ENCODE data around the gene M1AP. TPM values are rescaled to one million over a fixed set of nuclear protein-coding genes. Genes with fewer than 3 reads are reported as not detected.

The M1AP gene
- total RNA-seq, 1 experiment from 2014 or later: not detected

GRCh38 chr2:74548900-74549826 is 99.0 kb downstream of the M1AP start:
- DNase-seq (ENCODE audit: low spot score): no peak

GRCh38 chr2:74548285-74548899 is 99.7 kb downstream of the M1AP start:
- DNase-seq (ENCODE audit: low spot score): no peak

DNA sequence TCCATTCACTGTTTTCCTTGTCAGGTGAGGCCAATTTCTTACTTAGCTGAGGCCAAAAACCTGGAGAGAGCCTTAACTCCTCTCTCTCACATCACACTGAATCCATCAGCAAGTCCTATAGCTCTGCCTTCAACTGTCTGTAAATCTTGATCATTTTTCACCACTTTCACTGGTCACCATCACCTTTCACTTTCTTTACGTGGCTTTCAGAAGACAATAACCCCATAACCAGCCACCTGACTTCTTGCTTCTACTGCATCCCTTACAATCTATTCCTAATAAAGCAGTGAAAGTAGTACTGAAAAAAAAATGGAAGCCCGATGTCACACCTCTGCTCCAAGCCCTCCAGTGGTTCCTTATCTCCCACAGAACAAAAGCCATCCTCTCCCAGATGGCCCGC is 102.1 kb downstream of the M1AP start:
- no peak for DNase-seq (ENCODE audit: low spot score)

DNA sequence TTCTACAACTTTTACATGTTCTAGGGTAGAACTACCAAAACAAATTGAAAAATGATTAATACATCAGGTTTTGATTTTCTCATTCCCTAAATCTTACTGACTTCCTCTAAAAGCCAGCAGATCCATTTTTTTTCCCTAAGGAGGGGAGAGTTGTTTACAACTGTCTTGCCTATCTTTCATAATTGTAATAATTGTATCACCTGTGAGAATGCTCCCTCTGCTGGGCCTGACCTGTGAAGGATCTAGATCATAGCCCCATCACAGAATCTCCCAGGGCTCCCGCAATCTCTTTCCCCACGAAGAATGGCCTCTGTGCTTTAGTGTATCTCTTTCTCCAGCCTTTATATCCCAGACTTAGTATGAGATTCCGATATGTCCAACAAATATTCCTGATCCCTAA is 103.5 kb downstream of the M1AP start:
- no peak for DNase-seq (ENCODE audit: low spot score)

DNA sequence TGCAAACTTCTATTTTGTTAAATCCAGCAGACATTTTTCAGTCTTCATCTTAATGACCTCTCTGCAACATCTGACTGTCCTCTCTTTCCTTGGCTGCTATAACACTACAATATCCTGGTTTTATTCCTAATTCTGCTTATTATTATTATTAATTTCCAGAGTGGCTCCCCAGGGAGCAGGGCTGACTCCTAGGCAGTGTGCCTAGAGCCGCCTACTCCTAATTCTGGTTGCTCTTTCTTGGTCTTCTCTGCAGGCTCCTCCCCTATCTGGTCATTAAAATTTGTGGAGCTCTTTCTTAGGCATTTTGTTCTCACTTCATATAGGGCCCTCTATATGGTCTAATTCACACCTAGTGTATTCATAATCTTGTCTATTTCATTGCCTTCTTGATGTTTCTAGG is 105.2 kb downstream of the M1AP start:
- DNase-seq (ENCODE audit: low spot score): no peak

DNA sequence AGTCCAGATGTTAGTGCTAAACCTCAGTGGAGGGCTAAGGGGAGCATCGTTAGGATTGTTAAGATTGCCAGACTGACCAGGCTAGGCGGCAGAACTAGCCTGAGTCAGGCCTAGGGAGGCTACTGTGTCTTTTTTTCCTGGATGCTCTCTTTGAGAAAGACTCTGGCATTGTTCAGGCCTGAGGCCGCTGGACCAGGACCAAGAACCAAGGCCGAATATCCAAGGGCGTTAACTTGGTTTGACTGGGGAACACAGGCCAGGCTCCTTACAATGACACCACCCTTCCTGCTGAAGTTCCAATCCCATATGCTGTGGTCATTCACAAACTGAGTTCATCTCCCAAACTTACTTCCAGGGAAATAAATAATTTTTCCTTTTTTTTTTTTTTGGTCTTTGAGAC is 107.8 kb downstream of the M1AP start:
- no peak for DNase-seq (ENCODE audit: low spot score)

- DNase-seq (ENCODE audit: low spot score): no peak
Observed at GRCh38 chr2:74538881-74539339, 109.2 kb downstream of the M1AP start.

DNA sequence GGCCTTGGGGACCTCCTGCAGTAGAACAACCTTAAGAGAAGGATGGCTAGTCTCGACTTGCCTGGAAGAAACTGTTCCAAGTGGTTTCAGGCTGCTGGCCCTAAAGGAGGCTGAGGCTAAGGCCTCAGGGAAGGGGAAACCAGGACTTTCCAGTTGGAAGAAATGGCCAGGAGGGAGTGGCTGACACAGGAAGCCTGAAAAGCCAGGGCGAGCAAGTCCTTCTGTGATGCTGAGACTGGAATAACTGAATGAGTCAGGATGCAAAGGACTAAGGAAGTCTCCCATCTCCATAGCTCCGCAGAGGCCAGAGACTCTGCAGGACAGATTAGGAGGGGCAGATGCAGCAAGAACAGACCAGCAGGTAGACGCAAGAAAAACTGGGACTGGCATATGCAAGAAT is 111.0 kb downstream of the M1AP start:
- DNase-seq (ENCODE audit: low spot score): no peak

GRCh38 chr2:74536166-74536950 is 111.8 kb downstream of the M1AP start:
- DNase-seq (ENCODE audit: low spot score): no peak

DNA sequence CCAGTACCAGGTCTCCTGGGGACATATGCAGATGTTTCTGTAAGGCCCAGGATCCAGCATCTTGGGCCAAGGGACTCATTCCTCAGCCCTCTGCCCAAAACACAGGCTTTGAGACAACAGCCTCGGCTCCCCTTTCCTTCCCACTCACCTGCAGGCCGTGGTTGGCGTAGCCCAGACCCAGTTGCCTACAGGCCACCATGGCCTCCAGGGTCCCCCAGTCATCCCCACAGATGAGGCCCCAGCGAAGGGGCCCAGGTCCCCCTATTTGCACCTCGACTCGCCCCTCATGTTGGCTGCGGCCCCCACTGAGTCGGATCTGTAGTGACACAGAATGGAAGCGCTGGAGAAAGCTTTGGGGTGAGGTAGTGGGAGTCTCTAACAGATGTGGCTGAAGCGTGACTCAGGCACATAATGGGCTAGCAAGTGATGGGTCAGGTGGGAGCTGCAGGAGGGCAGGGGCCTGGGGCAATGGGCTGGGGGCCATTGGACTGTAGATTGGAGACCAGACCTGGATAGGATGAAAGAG is 112.6 kb downstream of the M1AP start:
- no peak for DNase-seq (ENCODE audit: low spot score)

GRCh38 chr2:74534411-74534810 is 113.7 kb downstream of the M1AP start:
- DNase-seq (ENCODE audit: low spot score): no peak

GRCh38 chr2:74533464-74533863 is 114.7 kb downstream of the M1AP start:
- DNase-seq (ENCODE audit: low spot score): no peak

DNA sequence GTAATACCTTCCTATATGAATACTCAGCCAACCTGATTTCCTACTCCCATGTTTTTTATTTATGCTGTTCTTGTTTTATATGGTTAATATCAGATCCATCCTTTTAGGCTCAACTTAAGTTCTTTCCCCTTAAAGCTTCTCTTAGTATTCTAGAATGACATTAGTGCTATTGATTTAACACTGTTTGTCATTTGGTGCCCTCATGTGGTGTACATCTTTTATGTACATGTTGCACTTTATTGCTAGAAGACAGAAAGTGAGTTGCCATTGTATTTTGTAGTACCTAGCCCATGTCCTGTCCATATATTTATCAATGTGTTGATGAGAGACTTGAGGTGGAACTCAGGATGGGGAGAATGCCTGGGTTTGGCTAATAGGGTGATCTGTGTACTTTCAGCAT is 115.9 kb downstream of the M1AP start:
- peak; percentile 42 for DNase-seq (ENCODE audit: low spot score)

DNA sequence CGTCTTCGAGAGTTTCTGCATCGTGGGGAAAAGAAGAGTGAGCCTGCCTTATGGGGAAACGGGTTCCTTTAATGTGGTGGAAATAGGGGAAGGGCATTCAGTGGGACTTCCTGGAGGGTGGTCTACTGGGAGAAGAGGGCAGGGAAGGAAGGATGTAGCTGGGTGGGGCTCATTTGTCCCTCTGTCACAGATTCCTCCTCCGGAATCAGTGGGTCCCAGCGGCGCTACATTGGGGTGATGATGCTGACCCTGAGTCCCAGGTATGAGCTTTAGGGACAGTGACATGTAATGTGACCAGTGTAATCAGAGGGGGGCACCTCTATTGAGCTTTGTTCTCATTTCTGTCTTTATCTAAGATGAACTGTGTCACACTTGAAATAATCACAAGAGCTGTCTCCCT is 116.5 kb downstream of the M1AP start:
- DNase-seq (ENCODE audit: low spot score): no peak

- DNase-seq (ENCODE audit: low spot score): peak; percentile 41
Observed at GRCh38 chr2:74530239-74531187, 117.6 kb downstream of the M1AP start.

- peak; percentile 94 for DNase-seq (ENCODE audit: low spot score)
Observed at GRCh38 chr2:74529357-74530238, 118.5 kb downstream of the M1AP start, which contains the start of the genes AUP1 and HTRA2. Gene AUP1 (minus strand): TSS chr2:74529706. CDS start chr2:74529629, 77 bp downstream. Gene HTRA2 (plus strand): TSS chr2:74529933. CDS start chr2:74530007, 74 bp downstream.

- no peak for DNase-seq (ENCODE audit: low spot score)
Observed at GRCh38 chr2:74528600-74529356, 119.4 kb downstream of the M1AP start.

DNA sequence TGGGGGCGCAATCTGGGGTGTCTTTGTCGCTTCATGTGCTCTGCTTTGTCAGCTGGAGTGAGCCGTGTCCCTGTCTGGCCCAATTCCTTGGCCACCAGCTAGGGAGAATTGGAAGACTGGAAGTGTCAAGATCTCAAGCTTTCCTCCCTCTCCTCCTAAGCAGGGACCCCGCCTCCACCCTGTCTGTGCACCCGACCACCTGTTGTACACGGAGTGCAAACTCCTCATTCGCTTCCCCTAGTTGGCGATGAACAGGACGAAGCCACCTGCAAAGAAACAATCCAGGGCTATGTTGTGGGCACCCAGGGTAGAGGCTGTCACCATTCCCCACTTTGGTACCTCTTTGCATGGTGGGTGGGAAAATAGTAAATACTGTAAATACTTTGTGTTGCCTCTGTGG is 120.4 kb downstream of the M1AP start:
- no peak for DNase-seq (ENCODE audit: low spot score)

DNA sequence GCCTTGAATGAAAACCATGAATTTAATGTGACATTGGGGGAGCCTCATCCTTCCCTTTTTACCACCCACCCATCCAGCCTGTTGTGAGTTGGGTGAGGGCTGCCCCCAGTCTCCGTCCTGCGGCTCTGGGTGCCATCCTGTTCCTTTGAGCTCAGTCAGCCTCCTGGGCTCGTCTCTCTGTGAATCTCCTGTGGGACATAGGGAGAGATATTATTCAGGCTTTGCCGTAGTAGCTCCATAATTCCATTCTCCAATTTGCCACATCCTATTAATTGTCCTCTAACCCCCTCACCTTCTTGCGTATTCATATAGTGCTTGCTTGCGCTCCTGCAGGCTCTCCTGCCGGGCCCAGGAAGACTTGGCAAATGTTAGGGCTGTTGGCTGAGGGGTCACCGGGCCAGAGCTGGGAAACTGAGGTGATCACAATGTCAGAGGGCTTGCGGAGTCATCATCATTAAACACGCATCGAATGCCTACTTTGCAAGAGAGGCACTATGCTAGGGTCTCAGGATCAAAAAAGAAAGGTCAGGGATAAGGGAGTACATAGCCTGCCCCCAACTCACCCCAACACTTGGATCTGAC is 121.4 kb downstream of the M1AP start:
- DNase-seq (ENCODE audit: low spot score): no peak

All from A172 (cell line).